HG03103 (cell line): ENCODE results near the gene EEFSEC.

Source experiments
- ATAC-seq: cut with Tn5 transposase; IDR thresholded peaks from one replicate; pipeline ENCODE4 v1.9.1; 2021; ENCODE audit warnings: low read depth; ENCODE audit not compliant: unreplicated experiment

EEFSEC gene

GRCh38 chr3:128282380-128283196 is 129.3 kb downstream of the EEFSEC start:
- ATAC-seq, result no peak

- no peak for ATAC-seq
These were observed 130.1 kb downstream of the EEFSEC start for GRCh38 chr3:128283421-128283820.

- no peak for ATAC-seq
These were observed 132.0 kb downstream of the EEFSEC start for GRCh38 chr3:128285042-128285966.

GRCh38 chr3:128285967-128286321 is 132.7 kb downstream of the EEFSEC start:
- no peak for ATAC-seq

- ATAC-seq, result no peak
These were observed 133.4 kb downstream of the EEFSEC start for GRCh38 chr3:128286691-128287090.

GRCh38 chr3:128287216-128287615 is 133.9 kb downstream of the EEFSEC start:
- ATAC-seq, result no peak

- ATAC-seq, result no peak
These were observed 136.3 kb downstream of the EEFSEC start for GRCh38 chr3:128289534-128289933.

GRCh38 chr3:128290484-128290883 is 137.2 kb downstream of the EEFSEC start:
- ATAC-seq, result no peak

GRCh38 chr3:128293930-128294329 is 140.6 kb downstream of the EEFSEC start:
- ATAC-seq, result no peak

- no peak for ATAC-seq
These were observed 141.8 kb downstream of the EEFSEC start for GRCh38 chr3:128294999-128295468.

GRCh38 chr3:128296469-128297251 is 143.4 kb downstream of the EEFSEC start:
- no peak for ATAC-seq

GRCh38 chr3:128297401-128298138 is 144.3 kb downstream of the EEFSEC start:
- ATAC-seq, result no peak

GRCh38 chr3:128301186-128302023 is 148.1 kb downstream of the EEFSEC start:
- ATAC-seq, result no peak

GRCh38 chr3:128306481-128306880 is 153.2 kb downstream of the EEFSEC start:
- ATAC-seq, result no peak

GRCh38 chr3:128307029-128307633 is 153.8 kb downstream of the EEFSEC start:
- ATAC-seq, result no peak

GRCh38 chr3:128307781-128308469 is 154.6 kb downstream of the EEFSEC start:
- ATAC-seq, result no peak

- no peak for ATAC-seq
These were observed 155.7 kb downstream of the EEFSEC start for GRCh38 chr3:128309026-128309425.
